IPS DF 19.7 (cell line): ENCODE measurements around the gene PSTPIP2.
"Not testable (repeated sequence)": the region's sequence is repeated elsewhere in the genome, so short reads cannot be mapped to it uniquely, and the experiment has no call there.

Experiments used
- DNase-seq: peaks from one replicate; pipeline ENCODE4 v3.0.0-alpha.2; 2013; ENCODE audit warnings: low read depth, low spot score

PSTPIP2 gene, protein sequence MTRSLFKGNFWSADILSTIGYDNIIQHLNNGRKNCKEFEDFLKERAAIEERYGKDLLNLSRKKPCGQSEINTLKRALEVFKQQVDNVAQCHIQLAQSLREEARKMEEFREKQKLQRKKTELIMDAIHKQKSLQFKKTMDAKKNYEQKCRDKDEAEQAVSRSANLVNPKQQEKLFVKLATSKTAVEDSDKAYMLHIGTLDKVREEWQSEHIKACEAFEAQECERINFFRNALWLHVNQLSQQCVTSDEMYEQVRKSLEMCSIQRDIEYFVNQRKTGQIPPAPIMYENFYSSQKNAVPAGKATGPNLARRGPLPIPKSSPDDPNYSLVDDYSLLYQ

GRCh38 chr18:46071653-46072375 lies at the start of gene PSTPIP2:
Gene PSTPIP2, minus strand, starts transcription at chr18:46072260. Its CDS starts 72 bp downstream, at chr18:46072188.
- DNase-seq, result no peak

- no peak for DNase-seq
Measured at GRCh38 chr18:46113751-46114150, 41.7 kb upstream of the PSTPIP2 start.

DNA sequence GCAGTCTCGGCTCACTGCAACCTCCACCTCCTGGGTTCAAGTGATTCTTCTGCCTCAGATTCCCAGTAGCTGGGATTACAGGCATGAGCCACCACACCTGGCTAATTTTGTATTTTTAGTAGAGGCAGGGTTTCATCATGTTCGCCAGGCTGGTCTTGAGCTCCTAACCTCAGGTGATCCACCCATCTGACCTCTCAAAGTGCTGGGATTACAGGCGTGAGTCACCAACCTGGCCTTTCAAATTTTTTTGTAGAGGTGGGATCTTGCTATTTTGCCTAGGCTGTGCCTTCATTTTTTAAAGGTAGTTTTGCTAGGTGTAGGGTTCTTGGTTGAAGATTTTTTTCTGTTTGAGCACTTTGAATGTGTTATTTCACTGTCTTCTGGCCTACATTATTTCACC lies 38.3 kb upstream of the PSTPIP2 start:
- DNase-seq, result no peak

GRCh38 chr18:46109386-46109785 lies 37.3 kb upstream of the PSTPIP2 start:
- DNase-seq, result no peak

GRCh38 chr18:46104128-46104911 lies 32.3 kb upstream of the PSTPIP2 start, which contains the start of gene HAUS1:
Gene HAUS1, plus strand, starts transcription at chr18:46104385. Its CDS starts 27 bp downstream, at chr18:46104412.
- peak; percentile 70 for DNase-seq

- no peak for DNase-seq
Measured at GRCh38 chr18:46099463-46099862, 27.4 kb upstream of the PSTPIP2 start.

DNA sequence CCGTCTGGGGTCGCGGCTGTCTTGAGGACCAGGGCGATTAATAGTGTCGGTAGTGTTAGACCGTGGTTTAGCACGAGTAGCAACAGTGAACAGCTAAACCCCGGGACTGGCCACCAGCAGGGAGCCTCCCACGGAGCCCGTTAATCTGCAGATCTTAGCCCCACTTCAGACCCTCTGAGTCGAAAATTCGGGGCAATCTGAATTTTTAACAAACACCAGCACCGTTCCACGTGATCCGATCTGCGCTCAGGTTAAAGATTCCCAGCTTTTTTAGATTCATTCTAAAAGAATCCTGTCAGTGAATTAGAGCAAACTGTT lies 26.5 kb upstream of the PSTPIP2 start:
- no peak for DNase-seq

DNA sequence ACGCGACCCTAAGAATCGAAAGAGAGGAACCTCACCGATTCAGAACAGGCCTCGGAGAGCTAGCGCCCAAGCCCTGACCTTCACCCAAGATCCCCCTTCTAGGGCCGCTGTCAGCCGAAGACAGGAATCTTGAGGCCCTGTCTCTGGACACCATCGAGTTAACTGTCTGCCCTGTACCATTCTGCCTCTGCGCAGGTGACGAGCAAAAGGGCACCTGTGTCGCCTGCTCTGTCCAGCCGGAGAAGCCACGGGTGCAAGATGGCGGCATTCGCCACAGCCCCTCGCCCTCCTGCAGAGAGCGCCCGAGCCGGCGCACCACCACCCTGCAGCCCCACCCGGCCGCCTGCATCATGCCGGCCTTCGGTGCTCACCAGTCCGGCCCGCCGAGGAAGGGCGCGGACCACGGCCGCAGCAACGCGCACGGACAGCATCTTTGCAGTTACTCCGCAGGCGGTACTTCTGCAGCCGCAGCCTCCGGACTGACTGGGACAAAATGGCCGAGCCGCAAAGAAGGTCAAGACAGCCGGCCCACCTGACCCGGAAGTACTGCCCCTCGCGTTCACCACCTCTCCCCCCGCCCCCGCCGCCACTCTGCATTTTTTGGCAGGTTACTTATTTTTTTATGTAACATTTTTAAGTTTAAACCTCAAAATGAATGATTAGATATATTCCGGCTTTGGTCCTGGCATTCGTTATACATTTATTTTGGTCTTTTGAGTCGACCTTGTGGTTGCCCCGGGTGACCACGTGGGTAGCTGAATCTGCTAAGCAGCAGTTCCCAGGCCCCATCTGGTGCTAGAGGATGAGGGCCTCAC lies 25.9 kb upstream of the PSTPIP2 start, which contains the start of gene ATP5F1A:
TSS of gene ATP5F1A (minus strand) at position 496 of the 815 bp plus-strand sequence. CDS start at position 431, 65 bp downstream.
- peak; percentile 35 for DNase-seq

- DNase-seq, result no peak
Measured at GRCh38 chr18:46097431-46097800, 25.4 kb upstream of the PSTPIP2 start.

- no peak for DNase-seq
Measured at GRCh38 chr18:46096651-46097300, 24.7 kb upstream of the PSTPIP2 start.

- DNase-seq, result no peak
Measured at GRCh38 chr18:46095532-46095931, 23.5 kb upstream of the PSTPIP2 start.

DNA sequence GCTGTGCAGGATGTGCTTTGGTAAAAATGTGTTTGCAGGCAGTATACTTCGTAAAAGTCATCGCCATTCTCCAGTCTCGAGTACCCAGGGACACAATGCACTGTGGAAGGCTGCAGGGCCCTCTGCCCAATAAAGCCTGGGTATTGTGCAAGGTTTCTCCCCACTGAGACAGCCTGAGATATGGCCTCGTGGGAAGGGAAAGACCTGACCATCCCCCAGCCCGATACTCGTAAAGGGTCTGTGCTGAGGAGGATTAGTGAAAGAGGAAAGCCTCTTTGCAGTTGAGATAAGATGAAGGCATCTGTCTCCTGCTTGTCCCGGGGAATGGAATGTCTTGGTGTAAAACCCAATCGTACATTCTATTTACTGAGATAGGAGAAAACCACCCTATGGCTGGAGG lies 16.4 kb upstream of the PSTPIP2 start:
- DNase-seq, result not testable (repeated sequence)

- DNase-seq, result no peak
Measured at GRCh38 chr18:46084431-46084830, 12.4 kb upstream of the PSTPIP2 start.

GRCh38 chr18:46080156-46080555 lies 8.1 kb upstream of the PSTPIP2 start:
- no peak for DNase-seq

DNA sequence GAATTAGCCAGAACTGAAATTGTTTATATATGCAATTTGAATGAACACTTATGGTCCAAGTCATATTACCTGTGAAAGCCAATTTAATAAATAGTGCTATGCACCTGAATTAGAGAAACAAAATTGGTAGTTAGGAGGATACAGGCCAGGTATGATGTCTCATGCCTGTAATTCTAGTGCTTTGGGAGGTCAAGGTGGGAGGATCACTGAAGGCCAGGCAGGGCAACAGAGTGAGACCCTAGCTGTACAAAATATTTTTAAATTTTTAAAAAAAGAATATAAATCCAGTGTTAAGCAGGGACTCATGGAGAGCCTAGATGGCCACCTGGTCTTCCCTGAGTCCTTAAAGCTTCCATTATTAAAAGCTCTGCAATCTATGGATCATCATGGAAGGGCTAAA lies 7.3 kb upstream of the PSTPIP2 start:
- DNase-seq, result no peak

DNA sequence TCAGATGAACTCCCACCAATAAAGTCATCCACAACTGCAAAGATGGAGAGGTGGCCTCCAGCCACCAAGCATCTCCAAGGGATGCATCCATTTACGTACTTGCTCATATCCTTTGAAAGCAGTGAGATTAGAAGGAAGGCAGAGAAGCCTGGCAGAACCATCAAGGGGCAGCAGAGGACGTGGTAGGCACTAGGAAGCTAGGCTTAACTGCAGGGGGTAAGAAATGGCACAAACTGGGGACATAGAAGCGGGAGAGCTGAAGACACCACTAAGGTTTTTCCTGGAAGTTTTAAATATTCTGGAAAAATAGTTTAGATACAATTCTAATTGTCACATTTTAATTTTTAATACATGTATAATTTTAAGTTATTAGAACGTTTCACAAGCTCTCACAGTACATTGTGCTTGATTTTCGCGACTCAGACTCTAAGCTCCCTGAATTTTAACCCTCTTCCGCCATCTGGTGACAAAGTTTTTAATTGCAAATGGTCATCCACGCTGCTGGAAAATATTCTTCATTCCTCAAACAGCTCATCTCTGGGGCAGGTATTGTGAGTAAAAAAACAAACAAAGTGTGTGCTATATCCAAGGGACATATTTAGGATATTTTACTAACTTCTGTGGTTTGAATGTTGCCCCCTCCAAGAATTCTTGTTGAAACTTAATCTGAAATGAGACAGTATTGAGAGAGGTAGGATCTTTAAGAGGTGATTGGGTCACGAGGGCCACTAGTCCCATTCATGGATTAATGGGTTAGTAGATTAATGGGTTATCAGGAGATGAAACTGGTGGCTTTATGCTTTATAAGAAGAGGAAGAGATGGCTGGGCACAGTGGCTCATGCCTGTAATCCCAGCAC lies 1.6 kb upstream of the PSTPIP2 start:
- no peak for DNase-seq

- no peak for DNase-seq
Measured at GRCh38 chr18:46072959-46073358, 899 bp upstream of the PSTPIP2 start.

DNA sequence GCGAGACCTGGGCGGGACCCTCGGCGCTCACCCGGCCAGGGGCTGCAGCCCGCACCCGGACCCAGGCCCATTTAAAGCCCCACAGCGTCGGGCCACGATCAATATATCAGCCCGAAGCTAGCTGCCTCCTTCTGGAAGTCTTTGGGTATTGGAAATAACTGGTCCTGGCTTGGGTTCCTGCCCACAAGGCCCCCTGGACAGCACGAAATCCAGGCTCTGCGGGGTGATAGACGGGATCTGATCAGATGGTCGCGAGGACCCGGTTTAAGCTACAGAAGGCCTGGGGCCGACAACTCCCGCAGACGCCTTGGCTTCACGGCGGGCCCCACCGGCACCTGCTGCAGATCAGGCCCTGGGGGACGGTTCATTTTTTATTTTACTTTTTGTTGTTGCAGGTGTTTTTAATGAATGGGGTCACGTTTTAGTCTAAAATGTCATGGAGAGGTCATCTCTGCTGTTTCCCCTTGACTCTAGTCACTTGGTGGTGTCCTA lies 362 bp upstream of the PSTPIP2 start:
- no peak for DNase-seq

DNA sequence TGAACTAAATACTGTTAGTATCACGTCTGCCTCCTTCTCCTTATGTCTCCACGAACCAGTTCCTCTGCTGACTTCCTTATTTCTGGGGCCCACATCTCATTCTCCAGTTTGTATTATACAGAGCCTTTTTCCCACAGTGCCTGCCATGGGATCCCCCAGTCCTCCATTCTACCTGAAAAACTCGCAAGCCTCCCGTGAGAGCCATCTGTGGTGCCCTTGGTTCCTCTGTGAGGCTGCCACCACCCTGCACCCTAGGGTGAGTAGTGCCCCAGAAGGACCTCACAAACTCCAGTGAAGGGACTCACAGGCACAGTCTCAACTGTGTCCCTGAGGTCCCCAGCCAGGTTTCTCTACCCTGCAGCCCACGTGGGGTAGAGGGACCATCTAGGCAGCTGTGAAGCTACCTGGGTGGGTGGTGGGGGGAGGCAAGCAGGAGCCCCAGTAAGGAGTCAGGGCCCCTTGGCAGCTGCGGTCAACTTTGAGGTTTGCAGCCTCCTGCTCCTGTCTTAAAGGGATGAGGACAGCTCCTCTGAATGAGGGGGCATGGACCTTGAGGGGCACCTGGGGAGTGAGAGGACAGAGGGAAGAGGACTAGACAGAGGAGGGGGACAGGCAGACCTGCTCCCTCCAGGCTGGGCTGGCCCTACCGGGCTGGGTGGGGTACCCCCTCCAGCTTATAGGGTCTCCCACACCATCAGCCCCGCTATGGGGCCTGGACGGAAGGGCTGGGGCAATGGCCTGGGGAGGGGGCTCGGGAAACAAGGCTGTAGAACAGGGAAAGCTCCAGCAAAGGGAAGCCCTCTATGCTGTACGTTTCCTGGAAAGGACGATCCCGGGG lies 1.0 kb downstream of the PSTPIP2 start:
- no peak for DNase-seq
